ENCODE results near the gene MEAF6.

The MEAF6 gene

GRCh38 chr1:37471345-37472231 lies 43.0 kb downstream of the MEAF6 start:
- no peak for DNase-seq

GRCh38 chr1:37469386-37469785 lies 45.2 kb downstream of the MEAF6 start:
- DNase-seq = no peak

GRCh38 chr1:37468037-37468436 lies 46.5 kb downstream of the MEAF6 start:
- DNase-seq = no peak

GRCh38 chr1:37465593-37466517 lies 48.7 kb downstream of the MEAF6 start:
- DNase-seq = no peak

GRCh38 chr1:37464443-37464842 lies 50.1 kb downstream of the MEAF6 start:
- no peak for DNase-seq

- no peak for DNase-seq
Measured at GRCh38 chr1:37461698-37462436, 52.7 kb downstream of the MEAF6 start.

- no peak for DNase-seq
Measured at GRCh38 chr1:37458551-37458950, 56.0 kb downstream of the MEAF6 start.

GRCh38 chr1:37456614-37457013 lies 58.0 kb downstream of the MEAF6 start:
- no peak for DNase-seq

- no peak for DNase-seq
Measured at GRCh38 chr1:37455516-37455915, 59.0 kb downstream of the MEAF6 start.

- no peak for DNase-seq
Measured at GRCh38 chr1:37453647-37454046, 60.9 kb downstream of the MEAF6 start.

- no peak for DNase-seq
Measured at GRCh38 chr1:37452416-37452815, 62.1 kb downstream of the MEAF6 start.

- peak; percentile 19 to 39 for DNase-seq
Measured at GRCh38 chr1:37449936-37450335, 64.6 kb downstream of the MEAF6 start.

GRCh38 chr1:37448691-37449417 lies 65.7 kb downstream of the MEAF6 start:
- no peak for DNase-seq

GRCh38 chr1:37448185-37448584 lies 66.4 kb downstream of the MEAF6 start:
- DNase-seq = no peak

GRCh38 chr1:37446874-37447273 lies 67.7 kb downstream of the MEAF6 start:
- no peak for DNase-seq

GRCh38 chr1:37442644-37443043 lies 71.9 kb downstream of the MEAF6 start:
- DNase-seq = no peak

All from activated CD4-positive, alpha-beta T cell treated with anti-CD3 and anti-CD28 coated beads, Interleukin-2, amount 50 U/mL, for 4 hours (primary cell).